ENCODE data around the gene ANKFN1.
A peak's percentile ranks its signal among the peaks of the same experiment; 100 is the strongest.

ANKFN1 gene

GRCh38 chr17:56119936-56120335 is 33.3 kb upstream of the ANKFN1 start:
- TF ChIP-seq, protein P1, sequence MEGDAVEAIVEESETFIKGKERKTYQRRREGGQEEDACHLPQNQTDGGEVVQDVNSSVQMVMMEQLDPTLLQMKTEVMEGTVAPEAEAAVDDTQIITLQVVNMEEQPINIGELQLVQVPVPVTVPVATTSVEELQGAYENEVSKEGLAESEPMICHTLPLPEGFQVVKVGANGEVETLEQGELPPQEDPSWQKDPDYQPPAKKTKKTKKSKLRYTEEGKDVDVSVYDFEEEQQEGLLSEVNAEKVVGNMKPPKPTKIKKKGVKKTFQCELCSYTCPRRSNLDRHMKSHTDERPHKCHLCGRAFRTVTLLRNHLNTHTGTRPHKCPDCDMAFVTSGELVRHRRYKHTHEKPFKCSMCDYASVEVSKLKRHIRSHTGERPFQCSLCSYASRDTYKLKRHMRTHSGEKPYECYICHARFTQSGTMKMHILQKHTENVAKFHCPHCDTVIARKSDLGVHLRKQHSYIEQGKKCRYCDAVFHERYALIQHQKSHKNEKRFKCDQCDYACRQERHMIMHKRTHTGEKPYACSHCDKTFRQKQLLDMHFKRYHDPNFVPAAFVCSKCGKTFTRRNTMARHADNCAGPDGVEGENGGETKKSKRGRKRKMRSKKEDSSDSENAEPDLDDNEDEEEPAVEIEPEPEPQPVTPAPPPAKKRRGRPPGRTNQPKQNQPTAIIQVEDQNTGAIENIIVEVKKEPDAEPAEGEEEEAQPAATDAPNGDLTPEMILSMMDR (IDR thresholded peaks at IDR 0.05; ENCODE audit: poor library complexity, severe bottlenecking) = no peak
- Histone ChIP-seq H3K9me3 (ENCODE audit: severe bottlenecking) (no peaks in the 10 kb centered on the region), H3K36me3 (ENCODE audit: low read depth) (no peaks in the 10 kb centered on the region), H3K27ac (ENCODE audit: poor library complexity, severe bottlenecking) (no peak overlapping the region), H3K4me1 (ENCODE audit: insufficient read depth, poor library complexity, severe bottlenecking) (no peaks in the 10 kb centered on the region), H3K27me3 (ENCODE audit: insufficient read depth, poor library complexity, severe bottlenecking) (peaks cover 3% of the 10 kb centered on the region), H3K4me3 (ENCODE audit: severe bottlenecking) (no peak overlapping the region)
- no peak for DNase-seq (ENCODE audit: low spot score)
- no peak for ATAC-seq (ENCODE audit: low read depth)

DNA sequence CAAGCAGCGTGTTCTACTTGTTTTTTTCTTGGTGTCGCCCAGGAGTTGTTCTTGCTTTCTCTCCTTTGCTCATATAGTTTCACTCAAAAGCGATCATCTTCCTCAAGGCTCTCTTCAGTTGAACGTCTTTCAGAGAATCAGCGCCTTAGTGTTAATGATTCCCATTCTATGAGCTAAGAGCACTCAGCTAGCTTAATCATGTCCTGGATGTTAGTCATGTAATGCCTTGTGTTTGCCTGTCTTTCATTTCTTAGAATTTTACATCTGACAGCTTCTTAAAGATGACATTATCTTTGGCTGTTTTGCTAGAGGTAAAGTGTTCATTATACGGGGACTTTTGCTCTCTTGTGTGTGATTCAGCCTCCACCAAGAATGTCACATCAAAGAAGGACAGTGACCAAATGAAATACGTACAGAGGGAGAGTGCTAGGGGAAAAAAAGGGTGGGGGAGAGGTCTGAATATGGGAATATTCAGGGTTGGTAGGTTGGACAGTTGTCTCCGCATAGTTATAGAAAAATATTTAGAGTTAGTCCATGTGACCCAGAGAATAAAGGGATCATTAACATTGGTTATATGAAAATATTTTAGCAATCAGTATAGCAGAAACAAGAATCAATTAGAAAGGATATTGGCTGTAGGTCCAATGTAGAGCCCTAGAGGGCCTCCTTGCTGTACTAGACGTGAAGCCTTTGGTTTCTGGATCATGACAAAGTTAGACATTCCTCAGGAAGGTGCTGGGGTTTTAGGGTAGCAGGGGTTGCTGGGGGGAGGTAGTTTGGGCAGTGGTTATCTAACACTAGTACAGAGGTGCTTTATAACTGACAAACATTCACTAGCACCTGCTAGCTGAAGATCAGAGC is 31.9 kb upstream of the ANKFN1 start:
- no peaks in the 10 kb centered on the region for H3K9me3 ChIP-seq (ENCODE audit: severe bottlenecking)
- TF ChIP-seq, protein P1 (IDR thresholded peaks at IDR 0.05; ENCODE audit: poor library complexity, severe bottlenecking) = no peak
- H3K4me1 ChIP-seq (ENCODE audit: insufficient read depth, poor library complexity, severe bottlenecking) = no peaks in the 10 kb centered on the region
- ATAC-seq (ENCODE audit: low read depth) = no peak
- no peak for DNase-seq (ENCODE audit: low spot score)
- H3K27ac ChIP-seq (ENCODE audit: poor library complexity, severe bottlenecking) = no peak overlapping the region
- H3K4me3 ChIP-seq (ENCODE audit: severe bottlenecking) = no peak overlapping the region
- H3K36me3 ChIP-seq (ENCODE audit: low read depth) = no peaks in the 10 kb centered on the region
- peaks cover 5% of the 10 kb centered on the region for H3K27me3 ChIP-seq (ENCODE audit: insufficient read depth, poor library complexity, severe bottlenecking)

DNA sequence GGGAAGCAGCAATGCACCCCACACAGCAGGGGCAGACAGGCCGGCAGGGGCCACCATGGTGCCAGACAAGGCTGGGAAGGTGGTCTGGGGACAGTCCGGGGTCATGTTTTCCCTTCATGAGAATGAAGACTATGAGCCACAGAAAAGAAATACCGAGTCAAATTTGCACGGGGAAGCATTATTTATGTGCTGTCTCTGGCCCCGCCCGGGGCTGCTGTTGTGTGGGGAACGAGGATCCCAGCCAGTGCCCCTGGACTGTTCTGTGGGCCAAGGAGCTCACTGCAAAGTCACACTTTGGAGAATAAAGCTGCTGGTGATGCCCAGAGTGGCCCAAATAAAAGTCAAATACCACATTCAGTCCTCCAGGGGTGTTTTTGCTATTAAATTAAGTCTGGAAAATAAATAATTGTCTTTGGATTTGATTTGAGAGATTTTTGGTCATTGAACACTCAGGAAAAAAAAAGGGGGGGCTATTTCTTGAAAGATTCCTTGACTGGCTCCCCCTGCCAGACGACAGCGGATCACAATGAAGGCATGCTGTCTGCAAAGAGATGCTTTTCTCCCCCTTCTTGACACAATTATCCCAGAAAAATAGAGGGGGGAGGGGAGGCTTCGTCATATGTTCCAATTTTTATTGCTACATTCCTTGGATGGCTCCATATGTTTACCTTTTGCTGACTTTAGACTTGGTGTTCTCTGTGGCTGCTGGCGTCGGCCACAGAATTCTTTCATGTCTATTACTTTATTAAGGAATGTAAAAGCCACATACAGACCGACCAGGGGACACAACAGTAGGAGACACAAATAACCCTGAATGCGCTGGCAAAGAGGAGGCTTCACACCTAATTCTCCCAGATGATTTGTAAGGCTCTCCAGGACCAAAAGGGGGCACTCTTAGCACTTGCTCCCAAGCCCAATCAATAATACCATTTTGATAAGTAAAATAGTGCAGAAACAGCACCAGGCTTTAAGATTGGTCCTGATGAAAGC is 27.1 kb upstream of the ANKFN1 start:
- no peaks in the 10 kb centered on the region for H3K36me3 ChIP-seq (ENCODE audit: low read depth)
- no peaks in the 10 kb centered on the region for H3K9me3 ChIP-seq (ENCODE audit: severe bottlenecking)
- H3K27me3 ChIP-seq (ENCODE audit: insufficient read depth, poor library complexity, severe bottlenecking) = peaks cover 9% of the 10 kb centered on the region
- DNase-seq (ENCODE audit: low spot score) (no peak), ATAC-seq (ENCODE audit: low read depth) (no peak; the same call in 2 of the 3 replicates)
- H3K27ac ChIP-seq (ENCODE audit: poor library complexity, severe bottlenecking) = no peak overlapping the region
- no peaks in the 10 kb centered on the region for H3K4me1 ChIP-seq (ENCODE audit: insufficient read depth, poor library complexity, severe bottlenecking)
- H3K4me3 ChIP-seq (ENCODE audit: severe bottlenecking) = no peak overlapping the region
- TF ChIP-seq, protein P1 (IDR thresholded peaks at IDR 0.05; ENCODE audit: poor library complexity, severe bottlenecking) = peak; percentile 57

DNA sequence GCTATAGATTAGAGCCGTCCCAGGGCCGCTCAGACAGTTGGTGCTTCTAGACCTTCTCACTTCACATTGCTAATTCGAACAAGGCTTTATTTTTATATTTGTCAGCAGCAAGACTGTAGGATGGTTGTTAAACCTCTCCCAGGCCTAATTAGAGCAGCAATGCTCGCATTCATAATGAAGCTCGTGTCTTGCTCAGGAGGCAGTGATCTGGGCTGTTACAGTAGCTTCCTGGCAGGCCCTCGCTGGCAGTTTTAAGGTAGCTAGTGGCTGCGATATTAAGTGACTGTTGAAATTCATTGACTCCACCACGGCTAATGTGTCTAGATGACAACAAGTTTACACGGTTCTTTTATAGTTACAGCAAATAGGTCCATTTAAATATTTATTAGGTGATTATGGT is 23.2 kb upstream of the ANKFN1 start:
- ATAC-seq (ENCODE audit: low read depth) = no peak
- peaks cover 12% of the 10 kb centered on the region for H3K27me3 ChIP-seq (ENCODE audit: insufficient read depth, poor library complexity, severe bottlenecking)
- TF ChIP-seq, protein P1 (IDR thresholded peaks at IDR 0.05; ENCODE audit: poor library complexity, severe bottlenecking) = no peak
- no peak for DNase-seq (ENCODE audit: low spot score)
- no peaks in the 10 kb centered on the region for H3K4me1 ChIP-seq (ENCODE audit: insufficient read depth, poor library complexity, severe bottlenecking)
- H3K27ac ChIP-seq (ENCODE audit: poor library complexity, severe bottlenecking) = no peak overlapping the region
- no peak overlapping the region for H3K4me3 ChIP-seq (ENCODE audit: severe bottlenecking)
- no peaks in the 10 kb centered on the region for H3K9me3 ChIP-seq (ENCODE audit: severe bottlenecking)
- no peaks in the 10 kb centered on the region for H3K36me3 ChIP-seq (ENCODE audit: low read depth)
